NCI-H1436 (cell line): ENCODE results near the gene TBL3.
"Not testable (repeated sequence)": the region's sequence is repeated elsewhere in the genome, so short reads cannot be mapped to it uniquely, and the experiment has no call there.

Source experiments
- DNase-seq: peaks from one replicate; lab custom pipeline; 2025; lab: John Stamatoyannopoulos, UW

The TBL3 gene

GRCh38 chr16:1971796-1972489, at the start of gene TBL3:
TSS of gene TBL3 (plus strand) at chr16:1972053. CDS start at chr16:1972165, 112 bp downstream.
- peak; percentile 86 for DNase-seq

- no peak for DNase-seq
These were observed 49.5 kb upstream of the TBL3 start for GRCh38 chr16:1922357-1922756.

GRCh38 chr16:1923299-1924034, 48.4 kb upstream of the TBL3 start:
- DNase-seq, result peak; percentile 24

- DNase-seq, result no peak
These were observed 47.8 kb upstream of the TBL3 start for GRCh38 chr16:1924095-1924494.

GRCh38 chr16:1926271-1926670, 45.6 kb upstream of the TBL3 start:
- no peak for DNase-seq

GRCh38 chr16:1929105-1929504, 42.7 kb upstream of the TBL3 start:
- peak; percentile 45 for DNase-seq

- DNase-seq, result peak; percentile 86
These were observed 42.1 kb upstream of the TBL3 start for GRCh38 chr16:1929578-1930337.

GRCh38 chr16:1930338-1930720, 41.5 kb upstream of the TBL3 start:
- DNase-seq, result no peak

GRCh38 chr16:1932050-1933028, 39.5 kb upstream of the TBL3 start:
- DNase-seq, result peak; percentile 34

- DNase-seq, result no peak
These were observed 38.7 kb upstream of the TBL3 start for GRCh38 chr16:1933097-1933661.

- DNase-seq, result no peak
These were observed 34.8 kb upstream of the TBL3 start for GRCh38 chr16:1936945-1937479.

GRCh38 chr16:1938316-1938715, 33.5 kb upstream of the TBL3 start:
- no peak for DNase-seq

GRCh38 chr16:1938910-1939309, 32.9 kb upstream of the TBL3 start:
- no peak for DNase-seq

GRCh38 chr16:1939833-1940232, 32.0 kb upstream of the TBL3 start:
- not testable (repeated sequence) for DNase-seq

GRCh38 chr16:1940273-1941161, 31.3 kb upstream of the TBL3 start:
- no peak for DNase-seq

GRCh38 chr16:1941162-1942046, 30.4 kb upstream of the TBL3 start:
- no peak for DNase-seq

GRCh38 chr16:1942047-1942809, 29.6 kb upstream of the TBL3 start:
- no peak for DNase-seq
